ENCODE measurements around the gene OR5AN1.

The OR5AN1 gene

DNA sequence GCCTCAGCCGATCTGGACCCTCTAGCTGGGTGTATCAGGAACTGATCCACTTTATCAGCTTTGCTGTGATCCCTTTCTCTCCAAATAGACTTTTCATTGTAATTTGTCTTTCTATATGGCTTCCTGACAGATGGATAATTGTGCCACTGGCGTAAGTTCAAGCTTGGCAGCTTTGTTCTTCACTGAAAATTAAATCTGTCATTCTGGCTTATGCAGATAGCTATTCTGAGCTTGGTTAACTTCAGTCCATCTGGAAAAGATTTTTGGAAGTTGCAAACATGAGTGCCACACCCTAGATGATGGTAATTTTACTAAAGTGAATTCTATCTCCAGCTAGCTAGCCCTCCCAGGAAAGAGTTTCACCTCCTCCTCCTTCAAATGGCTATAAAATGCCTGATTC is 59.5 kb downstream of the OR5AN1 start:
- Histone ChIP-seq H4K20me1 (ENCODE audit: low read depth, low read length) (no peaks in the 10 kb centered on the region), H3K27ac (ENCODE audit: low read depth, low read length) (no peak overlapping the region), H3K9me3 (ENCODE audit: insufficient read depth, low read length) (no peaks in the 10 kb centered on the region), H3K9ac (ENCODE audit: low read length) (no peak overlapping the region), H3K4me2 (ENCODE audit: low read depth, low read length, poor library complexity, severe bottlenecking) (no peak overlapping the region), H3F3A (ENCODE audit: insufficient read depth) (no peaks in the 10 kb centered on the region), H3K79me2 (ENCODE audit: insufficient read depth, low read length) (no peaks in the 10 kb centered on the region), H3K36me3 (ENCODE audit: low read length) (no peaks in the 10 kb centered on the region), H3K4me3 (ENCODE audit: insufficient read depth, low read length, poor library complexity, severe bottlenecking) (no peak overlapping the region), H2AFZ (ENCODE audit: low read depth, low read length, severe bottlenecking) (no peak overlapping the region), H3K27me3 (ENCODE audit: low read length) (no peaks in the 10 kb centered on the region), H3K9me2 (replicated peaks; ENCODE audit: insufficient read depth, low read length) (no peaks in the 10 kb centered on the region)
- TF ChIP-seq, protein P1, sequence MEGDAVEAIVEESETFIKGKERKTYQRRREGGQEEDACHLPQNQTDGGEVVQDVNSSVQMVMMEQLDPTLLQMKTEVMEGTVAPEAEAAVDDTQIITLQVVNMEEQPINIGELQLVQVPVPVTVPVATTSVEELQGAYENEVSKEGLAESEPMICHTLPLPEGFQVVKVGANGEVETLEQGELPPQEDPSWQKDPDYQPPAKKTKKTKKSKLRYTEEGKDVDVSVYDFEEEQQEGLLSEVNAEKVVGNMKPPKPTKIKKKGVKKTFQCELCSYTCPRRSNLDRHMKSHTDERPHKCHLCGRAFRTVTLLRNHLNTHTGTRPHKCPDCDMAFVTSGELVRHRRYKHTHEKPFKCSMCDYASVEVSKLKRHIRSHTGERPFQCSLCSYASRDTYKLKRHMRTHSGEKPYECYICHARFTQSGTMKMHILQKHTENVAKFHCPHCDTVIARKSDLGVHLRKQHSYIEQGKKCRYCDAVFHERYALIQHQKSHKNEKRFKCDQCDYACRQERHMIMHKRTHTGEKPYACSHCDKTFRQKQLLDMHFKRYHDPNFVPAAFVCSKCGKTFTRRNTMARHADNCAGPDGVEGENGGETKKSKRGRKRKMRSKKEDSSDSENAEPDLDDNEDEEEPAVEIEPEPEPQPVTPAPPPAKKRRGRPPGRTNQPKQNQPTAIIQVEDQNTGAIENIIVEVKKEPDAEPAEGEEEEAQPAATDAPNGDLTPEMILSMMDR (IDR thresholded peaks at IDR 0.05; ENCODE audit: insufficient read depth, low read length, poor library complexity, severe bottlenecking), result no peak
- TF ChIP-seq EZH2phosphoT487 (conservative IDR thresholded peaks at IDR 0.05; ENCODE audit: low read length), result no peak
